WI38 (cell line): ENCODE data around the gene DDX10.

Source experiments
- H3K4me3 ChIP-seq: 2 replicates; pipeline ENCODE4 v1.5.1; 2011; ENCODE audit warnings: low read depth, mild to moderate bottlenecking, control low read depth, low read length
- CTCF ChIP-seq: IDR thresholded peaks from 2 replicates; pipeline ENCODE4 v1.5.1; 2012; ENCODE audit warnings: low read depth, mild to moderate bottlenecking, control low read depth, low read length

DDX10 gene

GRCh38 chr11:108846009-108846408 lies 181.1 kb downstream of the DDX10 start:
- no peak for TF ChIP-seq CTCF
- H3K4me3 ChIP-seq: no peak overlapping the region

DNA sequence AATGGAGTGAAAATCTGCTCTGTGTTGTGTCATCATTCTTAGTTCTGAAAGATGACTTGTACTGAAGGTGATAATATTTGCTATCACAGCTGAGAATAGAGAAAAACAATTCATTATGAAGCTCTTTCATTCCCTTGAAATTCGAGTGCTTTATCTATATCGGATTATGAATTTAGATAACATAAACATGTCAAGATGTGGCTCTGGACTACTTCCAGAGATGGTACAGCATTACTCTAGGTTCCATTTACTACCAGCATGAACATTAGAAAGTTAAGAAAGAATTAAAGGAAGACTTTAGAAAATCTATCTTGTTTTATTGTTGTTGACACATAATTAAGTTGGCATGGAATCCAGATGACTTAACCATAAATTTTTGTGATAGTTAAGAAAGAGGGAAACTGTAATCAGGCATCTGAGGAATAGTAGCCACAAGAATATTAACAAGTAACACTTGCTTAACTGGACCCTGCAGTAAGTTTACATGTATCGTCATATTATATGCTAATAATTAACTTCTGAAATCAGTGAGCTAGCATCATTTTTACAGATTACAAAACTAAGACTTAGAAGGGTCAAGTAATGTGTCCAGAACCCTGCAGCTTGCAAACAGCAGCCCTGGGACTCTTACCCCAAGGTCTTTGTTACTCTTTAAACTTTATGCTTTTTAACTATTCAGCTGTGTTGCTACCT lies 182.6 kb downstream of the DDX10 start:
- TF ChIP-seq CTCF: no peak
- no peak overlapping the region for H3K4me3 ChIP-seq

- TF ChIP-seq CTCF: no peak
- no peak overlapping the region for H3K4me3 ChIP-seq
Measured at GRCh38 chr11:108851781-108852180, 186.9 kb downstream of the DDX10 start.

DNA sequence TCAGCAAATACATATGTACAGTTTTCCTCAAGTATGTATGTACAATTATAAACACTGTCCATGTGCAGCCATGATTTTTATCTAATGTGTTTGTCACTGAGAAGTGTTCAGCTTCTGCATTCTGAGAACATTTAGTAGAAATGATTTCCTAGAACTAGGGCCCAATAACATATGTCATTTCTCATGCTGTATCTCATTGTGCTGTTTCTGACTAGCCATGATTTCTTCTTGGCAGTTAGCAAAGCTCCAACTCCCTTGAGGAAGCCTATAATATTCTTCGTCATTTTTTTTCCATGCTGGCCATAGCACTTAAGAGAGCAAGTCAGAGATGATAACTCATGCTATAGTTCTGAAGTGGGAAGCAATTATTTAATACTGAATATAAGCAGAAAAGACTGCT lies 187.8 kb downstream of the DDX10 start:
- no peak for TF ChIP-seq CTCF
- no peak overlapping the region for H3K4me3 ChIP-seq

- TF ChIP-seq CTCF: no peak
- no peak overlapping the region for H3K4me3 ChIP-seq
Measured at GRCh38 chr11:108853151-108853550, 188.3 kb downstream of the DDX10 start.

- TF ChIP-seq CTCF: no peak
- peak overlapping the region; percentile 32 for H3K4me3 ChIP-seq
Measured at GRCh38 chr11:108853864-108854263, 189.0 kb downstream of the DDX10 start.

GRCh38 chr11:108854346-108854745 lies 189.5 kb downstream of the DDX10 start:
- TF ChIP-seq CTCF: no peak
- H3K4me3 ChIP-seq: peak overlapping the region; percentile 32
